ENCODE data around the gene ROR1.
"Not testable (repeated sequence)": the region's sequence is repeated elsewhere in the genome, so short reads cannot be mapped to it uniquely, and the experiment has no call there.

ROR1 gene

DNA sequence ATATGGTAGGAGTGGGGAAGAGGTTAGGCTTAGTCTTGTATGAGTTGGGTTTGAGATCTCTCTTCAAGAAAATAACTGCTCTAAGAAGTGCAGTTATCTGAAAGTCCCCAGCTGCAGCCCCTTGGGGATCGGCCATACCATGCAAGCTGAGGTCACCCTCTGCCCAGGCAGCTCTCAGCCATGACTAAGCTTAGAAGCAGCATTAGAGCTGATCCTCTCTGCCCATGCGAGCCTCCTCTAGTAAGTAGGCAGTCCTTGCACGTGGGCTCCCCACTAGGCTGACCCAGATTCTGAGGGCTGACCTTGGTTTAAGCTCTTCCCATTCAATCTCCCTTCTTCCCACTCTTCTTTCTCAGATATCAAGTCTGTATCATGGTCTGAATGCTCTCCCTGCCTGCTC, 308.6 kb downstream of the ROR1 start:
- in situ Hi-C loops (cut with MboI; ENCODE audit: low sequenced_read_pairs), result no loop called here

- in situ Hi-C loops (cut with MboI; ENCODE audit: low sequenced_read_pairs), result no loop called here
These were observed 310.6 kb downstream of the ROR1 start for GRCh38 chr1:64084451-64084850.

GRCh38 chr1:64087768-64088167, 314.0 kb downstream of the ROR1 start:
- in situ Hi-C loops (cut with MboI; ENCODE audit: low sequenced_read_pairs), result no loop called here

DNA sequence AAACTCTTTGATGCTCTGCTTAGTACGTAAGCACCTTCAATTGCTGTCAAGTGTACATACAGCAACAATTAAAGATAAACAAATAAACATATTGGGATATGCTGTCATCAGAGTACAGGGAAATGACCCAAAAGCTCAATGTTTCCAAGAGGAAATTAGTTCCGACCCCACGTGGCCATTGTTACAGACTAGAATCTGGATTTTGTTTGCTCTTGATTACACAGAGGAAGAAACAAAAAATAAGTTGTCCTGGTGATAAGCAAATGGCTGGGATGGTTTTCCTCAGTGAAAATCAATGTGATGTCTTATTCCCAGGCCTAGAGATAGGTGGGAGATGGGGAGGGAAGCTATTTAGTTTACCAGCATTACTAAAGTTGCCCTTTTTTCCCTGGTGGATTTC, 316.6 kb downstream of the ROR1 start:
- in situ Hi-C loops (cut with MboI; ENCODE audit: low sequenced_read_pairs), result no loop called here

GRCh38 chr1:64092851-64093371, 319.1 kb downstream of the ROR1 start:
- in situ Hi-C loops (cut with MboI; ENCODE audit: low sequenced_read_pairs), result no loop called here

GRCh38 chr1:64093941-64094340, 320.1 kb downstream of the ROR1 start:
- in situ Hi-C loops (cut with MboI; ENCODE audit: low sequenced_read_pairs), result no loop called here

DNA sequence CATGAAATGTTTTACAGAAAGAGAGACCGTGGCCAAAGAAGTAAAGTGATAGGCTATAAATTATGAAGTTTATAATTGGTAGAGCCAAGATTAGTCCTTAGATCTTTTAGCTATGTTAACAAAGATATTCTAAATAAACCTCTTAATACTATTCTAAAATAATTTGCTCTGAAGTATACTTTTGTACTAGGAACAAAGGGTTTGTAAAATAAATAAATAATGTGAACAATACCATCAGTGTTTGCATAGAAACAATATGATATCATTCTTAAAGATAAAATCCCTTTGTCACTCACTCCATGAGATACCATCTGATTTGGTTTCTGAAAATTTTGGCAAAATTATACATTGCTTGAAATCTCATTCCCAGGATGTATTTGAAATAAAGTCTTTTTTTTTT, 322.0 kb downstream of the ROR1 start:
- in situ Hi-C loops (cut with MboI; ENCODE audit: low sequenced_read_pairs), result no loop called here

DNA sequence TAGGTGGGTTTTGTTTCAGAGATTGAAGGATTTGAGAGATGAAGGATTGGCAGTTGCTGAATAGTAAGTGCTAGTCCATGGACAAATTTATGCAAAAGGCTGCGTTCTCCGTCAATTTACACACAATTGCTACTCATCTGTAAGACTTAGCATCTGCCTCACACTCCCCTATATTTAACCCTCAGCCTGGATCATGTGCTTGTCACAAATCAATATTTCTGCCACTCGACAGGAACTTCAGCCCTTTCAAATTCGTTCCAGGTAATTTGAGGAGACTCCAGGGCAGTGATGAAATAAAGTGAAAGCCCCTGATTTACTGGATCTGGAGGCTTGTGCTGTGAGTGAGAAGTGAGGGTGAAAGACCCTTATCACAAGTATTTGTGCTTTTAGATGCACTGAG, 324.0 kb downstream of the ROR1 start:
- in situ Hi-C loops (cut with MboI; ENCODE audit: low sequenced_read_pairs), result no loop called here

DNA sequence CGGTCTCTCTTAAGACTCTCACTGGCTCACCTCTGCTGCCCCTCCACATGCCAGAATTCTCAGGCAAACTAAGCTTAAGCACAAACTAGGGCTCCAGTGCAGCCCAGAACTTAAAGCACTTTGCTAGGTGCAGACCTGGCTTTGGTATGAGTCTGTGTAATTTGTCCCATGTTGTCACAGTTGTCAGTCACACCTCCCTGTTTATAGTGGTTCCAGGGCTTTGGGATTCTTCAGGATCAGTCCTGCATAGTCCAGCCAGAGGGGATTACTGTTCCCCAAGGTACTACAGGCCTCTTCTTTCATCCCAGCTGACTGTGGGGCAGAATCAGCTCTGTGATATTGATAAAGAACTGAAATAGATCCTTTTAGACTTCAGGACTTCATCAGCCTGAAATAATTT, 324.6 kb downstream of the ROR1 start:
- in situ Hi-C loops (cut with MboI; ENCODE audit: low sequenced_read_pairs), result no loop called here

- in situ Hi-C loops (cut with MboI; ENCODE audit: low sequenced_read_pairs), result no loop called here
These were observed 325.2 kb downstream of the ROR1 start for GRCh38 chr1:64098846-64099582.

DNA sequence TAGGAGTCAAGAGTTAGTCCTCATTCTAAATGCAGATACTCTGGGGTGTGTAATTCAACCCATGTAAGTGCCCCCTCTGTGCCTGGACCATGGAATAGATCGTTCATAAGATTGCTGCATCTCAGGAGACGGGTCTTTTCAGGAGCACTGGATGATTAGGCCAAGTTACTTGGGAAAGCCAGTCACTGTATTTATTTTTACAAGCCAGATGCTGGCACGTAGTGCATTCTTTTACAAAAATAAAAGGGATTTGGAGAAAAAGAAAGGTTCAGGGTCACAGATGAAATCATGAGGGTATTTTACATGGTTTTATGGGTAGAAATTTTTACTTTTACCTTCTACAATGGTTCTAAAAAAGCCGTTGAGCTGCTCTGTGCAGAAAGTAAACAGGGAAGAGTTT, 327.0 kb downstream of the ROR1 start:
- in situ Hi-C loops (cut with MboI; ENCODE audit: low sequenced_read_pairs), result no loop called here

GRCh38 chr1:64104585-64104984, 330.8 kb downstream of the ROR1 start:
- in situ Hi-C loops (cut with MboI; ENCODE audit: low sequenced_read_pairs), result not testable (repeated sequence)

DNA sequence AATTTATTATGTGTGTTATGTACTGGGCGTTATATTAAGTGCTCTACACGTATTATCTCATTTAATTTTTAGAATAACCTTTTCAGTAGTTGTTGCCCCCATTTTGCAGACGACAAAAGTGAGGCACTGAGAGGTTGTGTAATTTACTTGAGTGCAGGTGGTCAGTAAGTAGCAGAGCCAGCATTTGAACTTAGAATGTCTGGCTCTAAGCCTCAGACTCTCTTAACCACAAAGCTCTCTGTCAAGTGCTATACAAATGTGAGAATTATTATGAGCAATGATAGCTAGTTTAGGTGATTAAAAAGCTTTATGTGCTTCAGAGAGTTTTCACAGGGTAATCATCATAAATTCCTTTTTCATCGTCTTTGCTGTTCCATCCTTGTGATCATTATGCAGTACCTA, 333.3 kb downstream of the ROR1 start:
- in situ Hi-C loops (cut with MboI; ENCODE audit: low sequenced_read_pairs), result no loop called here

DNA sequence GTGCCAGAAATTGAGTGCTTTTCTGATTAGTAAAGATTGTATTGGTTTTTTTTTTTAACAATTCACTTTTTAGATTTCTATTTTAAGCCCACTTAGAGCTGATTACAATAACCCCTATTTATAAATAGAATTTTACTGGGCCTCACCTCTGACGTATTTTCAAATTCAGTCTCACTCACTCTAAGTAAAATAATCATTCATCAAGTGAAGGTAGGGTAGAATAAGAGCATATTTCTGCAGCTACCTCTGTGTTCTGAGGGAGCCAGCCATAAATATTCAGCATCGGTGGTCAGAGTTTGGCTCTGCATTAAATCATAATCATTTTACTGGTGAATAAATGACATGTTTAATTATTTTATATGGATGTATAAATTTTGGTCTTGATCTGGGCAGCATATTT, 333.8 kb downstream of the ROR1 start:
- in situ Hi-C loops (cut with MboI; ENCODE audit: low sequenced_read_pairs), result no loop called here

- in situ Hi-C loops (cut with MboI; ENCODE audit: low sequenced_read_pairs), result no loop called here
These were observed 337.3 kb downstream of the ROR1 start for GRCh38 chr1:64110924-64111777.

- in situ Hi-C loops (cut with MboI; ENCODE audit: low sequenced_read_pairs), result no loop called here
These were observed 338.0 kb downstream of the ROR1 start for GRCh38 chr1:64111787-64112186.

GRCh38 chr1:64112281-64112680, 338.5 kb downstream of the ROR1 start:
- in situ Hi-C loops (cut with MboI; ENCODE audit: low sequenced_read_pairs), result no loop called here

- in situ Hi-C loops (cut with MboI; ENCODE audit: low sequenced_read_pairs), result no loop called here
These were observed 340.3 kb downstream of the ROR1 start for GRCh38 chr1:64114012-64114525.

GRCh38 chr1:64116537-64116936, 342.7 kb downstream of the ROR1 start:
- in situ Hi-C loops (cut with MboI; ENCODE audit: low sequenced_read_pairs), result no loop called here

DNA sequence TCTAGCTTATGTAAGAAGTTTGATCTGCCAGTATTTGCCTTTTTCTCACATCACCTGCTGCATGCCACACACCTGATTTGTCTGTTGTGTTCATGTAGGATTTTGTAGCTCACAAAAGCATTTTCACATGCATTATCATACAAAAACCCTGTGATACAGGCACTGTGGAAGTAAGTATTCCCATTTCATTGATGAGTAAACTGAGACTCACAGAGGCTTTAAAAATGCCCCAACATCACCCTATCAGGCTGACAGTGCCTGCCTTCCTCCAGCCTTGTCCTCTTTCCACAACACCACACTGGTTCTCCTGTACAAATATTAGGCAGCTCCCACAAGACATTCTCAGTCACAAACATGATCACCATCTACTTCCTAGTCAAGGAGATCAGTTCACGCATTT, 343.7 kb downstream of the ROR1 start:
- in situ Hi-C loops (cut with MboI; ENCODE audit: low sequenced_read_pairs), result no loop called here

GRCh38 chr1:64121766-64122385, 348.1 kb downstream of the ROR1 start:
- in situ Hi-C loops (cut with MboI; ENCODE audit: low sequenced_read_pairs), result no loop called here
